SK-N-SH treated with all-trans-retinoic acid at 6 μM for 48 hours (cell line): Measurements from ENCODE around the gene GREB1.

Source experiments
- BACH2 ChIP-seq: fragments of 250-450 bp; sonication (Bioruptor Pico); IDR thresholded peaks from 2 replicates; pipeline ENCODE4 v1.9.0; 2021; ENCODE audit warnings: mild to moderate bottlenecking, borderline replicate concordance
- CREB5 ChIP-seq: fragments of 250-450 bp; sonication (Bioruptor Pico); IDR thresholded peaks from 2 replicates; pipeline ENCODE4 v1.5.1; 2020; ENCODE audit warnings: low read depth, mild to moderate bottlenecking, moderate library complexity
- ESRRG ChIP-seq: fragments of 250-450 bp; sonication (Bioruptor Pico); IDR thresholded peaks from 2 replicates; pipeline ENCODE4 v1.6.1; 2021; ENCODE audit warnings: mild to moderate bottlenecking
- OSR1 ChIP-seq: fragments of 250-450 bp; sonication (Bioruptor Pico); IDR thresholded peaks from 2 replicates; pipeline ENCODE4 v1.8.0; 2022; ENCODE audit warnings: moderate library complexity, mild to moderate bottlenecking, inconsistent platforms
- PATZ1 ChIP-seq: fragments of 250-450 bp; sonication (Bioruptor Pico); IDR thresholded peaks from 2 replicates; pipeline ENCODE4 v1.8.0; 2020; ENCODE audit warnings: mild to moderate bottlenecking, moderate library complexity, borderline replicate concordance
- RARB ChIP-seq: fragments of 250-450 bp; sonication (Bioruptor Pico); IDR thresholded peaks from 2 replicates; pipeline ENCODE4 v1.8.0; 2021; ENCODE audit warnings: mild to moderate bottlenecking, moderate library complexity
- SNAI2 ChIP-seq: fragments of 250-450 bp; sonication (Bioruptor Pico); IDR thresholded peaks from 2 replicates; pipeline ENCODE4 v1.5.0; 2020; ENCODE audit warnings: mild to moderate bottlenecking, moderate library complexity
- ZFP3 ChIP-seq: fragments of 250-450 bp; sonication (Bioruptor Pico); IDR thresholded peaks from 2 replicates; pipeline ENCODE4 v1.5.0; 2020; ENCODE audit warnings: mild to moderate bottlenecking, moderate library complexity
- ZFP30 ChIP-seq: fragments of 450-650 bp; formaldehyde crosslinking; IDR thresholded peaks from 2 replicates; pipeline ENCODE4 v1.5.0; 2022; ENCODE audit warnings: mild to moderate bottlenecking, moderate library complexity

DNA sequence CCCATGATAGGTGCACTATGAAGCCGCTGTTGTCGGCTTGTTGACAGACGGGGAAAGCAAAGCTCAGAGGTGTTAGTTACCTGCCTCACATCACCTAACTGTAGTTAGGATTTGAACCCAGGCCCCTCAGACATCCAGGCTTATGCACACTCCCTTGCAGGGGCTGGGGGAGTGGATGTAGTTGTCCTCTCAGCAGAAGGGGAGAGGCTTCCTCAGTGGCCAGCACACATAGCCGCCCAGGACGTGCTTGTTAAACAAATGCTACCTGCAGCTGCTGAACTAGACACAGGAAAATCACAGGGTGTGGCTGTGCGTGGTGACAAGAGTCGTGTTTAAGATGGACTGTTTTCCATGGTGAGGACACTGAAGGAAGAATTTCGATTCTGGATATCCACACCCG, 39.2 kb downstream of the GREB1 start:
- TF ChIP-seq CREB5 (CRISPR knock-in tag) (no peak), OSR1 (CRISPR knock-in tag) (no peak), ESRRG (no peak), PATZ1 (CRISPR knock-in tag) (no peak), ZFP3 (no peak), RARB (CRISPR knock-in tag) (no peak), ZFP30 (no peak), BACH2 (CRISPR knock-in tag) (no peak), SNAI2 (no peak)
